Measurements from ENCODE around the gene ANAPC13.

GRCh38 chr3:134481166-134481565 is 4.6 kb downstream of the ANAPC13 start:
- TF ChIP-seq CTCF (conservative IDR thresholded peaks at IDR 0.05) (no peak), ZFX (IDR thresholded peaks at IDR 0.05) (no peak)
